ENCODE measurements around the gene IGF1R. TPM values are rescaled to one million over a fixed set of nuclear protein-coding genes. Genes with fewer than 3 reads are reported as not detected.

IGF1R gene
- polyA plus RNA-seq, 4 donors: 44.8 to 49.1 (median 45.7) TPM

GRCh38 chr15:98699591-98700424 is 51.5 kb downstream of the IGF1R start:
- no peak for DNase-seq (ENCODE audit: low read depth in 4 of 4, low spot score in 3 of 4)

DNA sequence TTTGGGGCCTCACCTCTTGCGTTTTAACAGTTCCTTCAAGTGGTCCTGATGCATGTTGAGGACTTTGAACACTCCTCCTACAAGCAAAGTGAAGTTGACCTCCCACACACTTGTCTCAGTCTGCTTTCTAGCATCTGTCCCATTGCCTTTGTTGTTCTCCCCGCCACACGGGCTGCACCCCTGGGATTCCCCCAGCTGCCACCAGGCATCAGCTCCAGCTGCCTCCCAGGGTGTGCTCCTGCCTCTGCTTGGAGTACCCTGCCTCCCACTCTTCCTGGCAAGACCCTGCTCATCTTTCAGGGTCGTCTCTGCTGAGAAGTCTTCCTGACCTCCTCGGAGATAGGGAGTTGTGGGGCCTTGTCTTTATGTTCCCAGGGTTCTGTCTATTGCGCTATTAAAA is 52.2 kb downstream of the IGF1R start:
- DNase-seq (ENCODE audit: low read depth in 4 of 4, low spot score in 3 of 4): no peak

- DNase-seq (ENCODE audit: low read depth in 4 of 4, low spot score in 3 of 4): no peak
Observed at GRCh38 chr15:98703126-98703685, 54.9 kb downstream of the IGF1R start.

DNA sequence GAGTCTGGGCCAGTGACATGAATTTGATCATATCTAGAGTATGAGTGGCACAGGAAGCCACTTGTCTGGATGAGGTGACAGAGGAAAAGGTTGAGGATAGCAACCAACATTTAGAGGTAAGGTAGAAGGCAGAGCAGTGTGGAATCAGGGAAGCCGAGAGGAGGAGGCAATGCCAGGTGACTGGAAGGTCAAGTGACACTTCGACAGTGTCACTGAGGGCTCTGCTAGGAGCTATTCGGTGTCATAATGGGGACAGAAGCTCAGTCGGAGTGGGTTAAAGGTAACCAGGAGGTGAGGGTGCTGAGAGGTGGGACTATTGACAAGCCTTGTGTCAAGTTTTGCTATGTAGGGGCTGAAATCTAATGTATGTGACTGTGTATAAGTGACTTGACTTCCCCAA is 56.7 kb downstream of the IGF1R start:
- no peak for DNase-seq (ENCODE audit: low read depth in 4 of 4, low spot score in 3 of 4)

DNA sequence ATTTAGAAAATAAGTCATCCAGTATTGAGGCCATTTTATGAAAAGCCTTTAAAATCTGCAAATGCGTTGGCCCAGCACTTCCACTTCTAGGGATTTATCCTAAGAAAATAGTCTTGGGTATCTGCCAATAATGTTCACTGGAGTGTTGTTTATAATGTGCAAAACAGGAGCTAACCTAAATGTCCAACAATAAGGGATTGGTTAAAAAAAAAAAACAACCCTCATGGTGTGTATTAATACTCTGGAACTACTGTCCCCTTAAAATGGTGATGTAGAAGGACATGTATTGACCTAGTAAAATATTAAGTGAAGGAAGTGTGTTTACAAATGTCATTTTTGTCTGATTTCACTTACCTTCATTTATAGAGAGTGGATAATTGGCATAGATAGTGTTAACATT is 58.0 kb downstream of the IGF1R start:
- DNase-seq (ENCODE audit: low read depth in 4 of 4, low spot score in 3 of 4): no peak

DNA sequence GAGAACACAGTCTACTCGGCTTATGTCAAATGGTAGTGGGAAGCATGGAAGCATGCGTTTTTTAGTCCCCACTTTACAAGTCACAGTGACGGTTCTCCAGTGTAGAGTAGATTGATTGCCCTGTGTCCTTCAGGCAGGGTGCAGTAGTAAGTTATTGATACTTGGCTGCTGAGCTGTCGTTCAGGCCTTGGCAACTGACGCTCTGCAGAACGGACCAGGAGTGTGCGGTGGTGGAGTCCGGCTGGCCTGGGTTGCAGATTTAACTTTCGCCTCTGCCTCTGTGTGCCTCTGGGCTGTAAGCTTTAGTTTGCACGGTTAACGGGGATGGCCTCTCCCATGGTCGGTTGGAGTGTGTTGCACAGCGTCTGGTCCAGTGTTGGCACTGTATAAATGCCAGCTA is 58.6 kb downstream of the IGF1R start:
- no peak for DNase-seq (ENCODE audit: low read depth in 4 of 4, low spot score in 3 of 4)

DNA sequence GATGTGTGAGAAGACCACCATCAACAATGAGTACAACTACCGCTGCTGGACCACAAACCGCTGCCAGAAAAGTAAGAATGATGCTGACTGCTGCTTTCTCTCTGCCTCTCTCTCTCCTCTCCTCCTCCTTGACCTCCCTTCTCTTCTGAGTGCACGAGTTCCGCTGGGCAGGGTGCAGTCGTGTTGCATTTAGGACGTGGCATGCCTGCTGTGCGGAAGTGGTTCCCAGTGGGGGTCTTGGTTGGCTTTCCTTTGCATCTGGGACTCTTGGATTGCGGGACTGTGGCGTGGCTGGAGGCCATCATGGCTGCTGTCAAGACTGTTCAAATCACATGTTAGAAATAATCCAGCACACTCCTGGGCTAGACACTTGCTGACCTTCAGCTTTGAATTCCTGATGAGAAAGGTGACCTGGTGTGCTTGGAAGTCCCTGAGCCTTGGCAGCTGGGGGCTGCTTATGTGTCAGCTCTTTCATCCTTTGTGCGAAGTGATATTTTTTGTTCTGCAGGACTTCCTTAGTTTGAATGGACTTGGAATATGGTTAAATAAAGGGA is 59.8 kb downstream of the IGF1R start:
- DNase-seq (ENCODE audit: low read depth in 4 of 4, low spot score in 3 of 4): no peak

GRCh38 chr15:98711810-98712209 is 63.5 kb downstream of the IGF1R start:
- no peak for DNase-seq (ENCODE audit: low read depth in 4 of 4, low spot score in 3 of 4)

GRCh38 chr15:98712845-98713584 is 64.7 kb downstream of the IGF1R start:
- DNase-seq (ENCODE audit: low read depth in 4 of 4, low spot score in 3 of 4): no peak

GRCh38 chr15:98713585-98714001 is 65.3 kb downstream of the IGF1R start:
- no peak for DNase-seq (ENCODE audit: low read depth in 4 of 4, low spot score in 3 of 4)

GRCh38 chr15:98714922-98715321 is 66.6 kb downstream of the IGF1R start:
- DNase-seq (ENCODE audit: low read depth in 4 of 4, low spot score in 3 of 4): no peak

DNA sequence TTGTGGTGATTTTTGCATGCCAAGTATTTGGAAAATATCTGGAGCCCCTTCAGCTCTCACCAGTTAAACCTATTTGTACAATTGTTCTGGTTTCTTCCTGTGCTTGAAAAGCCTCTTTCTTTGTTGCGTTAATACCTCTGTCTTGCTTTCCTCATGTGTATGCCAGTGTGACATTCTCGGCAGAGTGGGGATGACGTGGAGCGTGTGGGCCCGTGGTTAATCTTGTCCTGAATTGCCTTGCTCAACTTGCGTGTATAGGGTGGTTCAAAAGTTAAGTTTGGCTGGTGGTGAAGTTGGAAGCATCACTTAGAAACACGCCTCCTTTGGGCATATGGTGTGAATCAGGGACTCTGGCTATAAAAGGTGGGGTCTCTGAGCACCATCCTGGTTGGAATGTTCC is 67.1 kb downstream of the IGF1R start:
- DNase-seq (ENCODE audit: low read depth in 4 of 4, low spot score in 3 of 4): no peak

GRCh38 chr15:98715890-98716443 is 67.6 kb downstream of the IGF1R start:
- DNase-seq (ENCODE audit: low read depth in 4 of 4, low spot score in 3 of 4): no peak

GRCh38 chr15:98717371-98717770 is 69.0 kb downstream of the IGF1R start:
- DNase-seq (ENCODE audit: low read depth in 4 of 4, low spot score in 3 of 4): no peak

DNA sequence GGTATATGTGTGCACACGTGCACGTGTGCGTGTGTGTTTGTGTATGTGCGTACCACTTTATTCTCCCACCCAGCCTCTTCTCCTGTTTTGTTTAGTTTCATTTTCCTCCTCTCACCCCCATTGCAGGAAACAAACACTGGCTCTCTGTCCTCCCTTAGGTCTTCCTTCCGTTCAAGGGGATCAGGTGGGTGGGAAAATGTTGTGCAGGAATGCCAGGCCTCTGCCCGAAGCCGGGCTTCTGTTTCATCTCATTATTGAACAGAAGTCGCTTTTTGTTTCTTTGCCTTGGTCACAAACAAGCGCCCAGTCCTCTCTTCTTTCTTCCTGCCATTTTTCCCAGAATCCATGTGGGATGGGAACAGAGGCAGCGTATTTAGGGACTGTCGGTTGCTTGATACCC is 69.6 kb downstream of the IGF1R start:
- DNase-seq (ENCODE audit: low read depth in 4 of 4, low spot score in 3 of 4): no peak

- DNase-seq (ENCODE audit: low read depth in 4 of 4, low spot score in 3 of 4): no peak
Observed at GRCh38 chr15:98718426-98719136, 70.2 kb downstream of the IGF1R start.

- no peak for DNase-seq (ENCODE audit: low read depth in 4 of 4, low spot score in 3 of 4)
Observed at GRCh38 chr15:98719137-98719740, 70.9 kb downstream of the IGF1R start.

GRCh38 chr15:98720031-98720430 is 71.7 kb downstream of the IGF1R start:
- DNase-seq (ENCODE audit: low read depth in 4 of 4, low spot score in 3 of 4): no peak

- no peak for DNase-seq (ENCODE audit: low read depth in 4 of 4, low spot score in 3 of 4)
Observed at GRCh38 chr15:98720577-98721565, 72.5 kb downstream of the IGF1R start.
